ENCODE measurements around the gene PDZRN3.

PDZRN3 gene

DNA sequence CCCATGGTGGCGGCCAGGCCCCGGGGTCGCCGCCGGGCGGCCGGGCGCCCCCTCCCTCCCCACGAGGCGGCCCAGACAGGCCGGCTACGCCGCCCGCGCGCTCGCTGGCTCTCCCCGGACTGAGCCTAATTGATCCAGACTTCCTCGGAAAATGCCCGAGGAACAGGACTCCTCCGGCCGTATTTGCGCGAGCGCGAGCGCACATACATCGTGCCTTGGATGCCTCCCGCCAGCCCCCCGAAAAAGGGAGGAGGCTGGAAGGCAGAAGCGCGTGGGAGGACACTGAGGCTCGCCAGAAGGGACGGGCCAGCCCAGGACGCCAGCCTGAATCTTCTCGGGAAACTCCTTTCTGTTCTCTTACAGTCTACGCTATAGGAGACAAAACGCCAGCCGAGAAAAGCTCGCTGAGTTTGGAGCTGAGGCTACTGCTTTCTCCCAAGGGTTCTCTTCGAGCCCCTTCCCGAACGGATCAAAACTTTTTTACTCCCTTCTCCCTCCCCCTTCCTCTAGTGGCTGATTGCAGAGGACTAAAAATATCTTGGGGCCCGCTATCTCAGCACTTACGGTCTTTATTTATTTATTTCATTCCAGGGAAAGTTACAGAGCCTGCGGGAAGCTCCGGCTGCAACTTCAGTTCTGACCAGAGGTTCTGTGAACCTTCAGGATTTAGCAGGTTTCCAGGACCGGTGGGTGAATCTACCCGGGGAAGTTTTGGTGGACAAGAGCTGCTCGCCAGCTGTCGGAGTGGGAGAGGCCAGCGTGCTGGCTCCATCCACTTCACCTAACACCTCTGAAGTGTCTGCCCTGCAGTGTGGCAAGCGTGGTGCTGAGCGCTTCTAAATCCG, at the start of gene PDZRN3:
PDZRN3 (minus strand) TSS at position 121 of the 845 bp plus-strand sequence.
- no peak for DNase-seq

DNA sequence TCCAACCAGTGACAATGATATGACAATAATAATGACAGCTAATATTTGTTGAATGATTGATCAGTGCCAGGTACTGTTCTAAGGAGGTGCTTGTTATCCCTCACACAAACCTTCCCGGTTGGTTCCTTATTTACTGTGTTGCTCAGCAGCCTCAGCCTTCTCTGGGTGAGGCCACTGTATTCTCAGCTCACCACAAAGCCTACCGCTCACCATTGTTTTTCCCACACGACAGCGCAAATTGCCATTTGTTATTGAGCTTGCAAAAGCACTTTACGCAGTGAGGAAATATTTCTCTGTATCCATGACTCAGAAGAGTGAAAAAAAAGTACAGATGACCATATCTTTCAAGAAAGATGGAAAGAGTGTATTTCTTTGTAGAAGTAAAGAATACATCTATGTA, 49.5 kb upstream of the PDZRN3 start:
- no peak for DNase-seq

DNA sequence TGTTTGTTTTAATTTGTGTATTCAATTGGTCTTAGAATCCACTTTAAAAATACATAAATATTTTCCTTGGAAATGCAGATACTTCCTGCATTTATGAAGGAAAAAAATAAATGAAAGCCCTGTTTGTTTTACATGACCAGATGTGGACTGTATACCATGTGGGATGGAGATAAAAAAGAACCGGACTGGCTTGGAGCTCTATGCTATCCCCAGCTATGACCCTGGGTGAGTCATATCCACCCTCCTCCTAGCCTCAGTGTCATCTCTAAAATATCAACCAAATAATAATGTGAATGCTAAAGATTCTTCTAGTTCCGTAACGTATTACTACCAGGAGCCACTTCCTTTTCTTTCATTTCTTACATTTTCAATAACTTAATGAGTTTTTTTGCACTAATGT, 44.5 kb upstream of the PDZRN3 start:
- DNase-seq = no peak

DNA sequence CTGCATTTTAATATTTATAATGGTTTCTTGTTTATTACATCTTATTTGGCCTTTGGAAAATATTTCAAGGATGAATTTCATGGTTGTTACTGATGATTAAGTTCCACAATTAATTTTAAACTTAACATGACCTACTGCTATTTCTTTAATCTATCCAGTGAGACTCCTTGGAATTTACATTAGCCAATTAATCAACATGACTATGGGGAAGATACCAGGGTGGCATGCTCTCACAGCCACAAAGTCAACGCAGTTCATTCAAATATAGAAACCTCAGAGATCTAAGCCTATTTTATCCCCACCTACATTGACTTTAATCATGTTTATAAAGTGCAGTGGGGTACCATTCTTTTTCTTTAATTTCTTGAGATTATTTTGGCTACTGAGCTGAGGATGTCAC, 43.6 kb upstream of the PDZRN3 start:
- no peak for DNase-seq

DNA sequence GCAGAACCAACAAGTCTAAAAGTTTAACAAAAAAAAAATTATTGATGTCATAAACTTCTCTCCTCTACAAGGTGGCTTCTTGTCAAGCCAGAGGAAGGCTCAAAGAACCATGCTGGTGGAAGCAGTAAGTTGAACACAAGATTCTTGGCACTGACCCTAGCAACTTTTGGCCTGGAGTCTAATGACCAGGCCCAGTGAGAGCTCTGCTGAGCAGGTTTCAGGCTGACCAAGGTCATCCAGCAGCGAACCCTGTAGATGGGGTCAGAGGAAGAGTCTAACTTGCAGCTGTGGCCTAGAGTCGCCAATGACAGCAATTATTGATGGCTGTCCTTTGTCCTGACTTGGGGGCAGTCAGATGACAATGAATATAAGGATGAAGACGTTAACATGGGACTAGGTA, 43.1 kb upstream of the PDZRN3 start:
- DNase-seq = no peak

DNA sequence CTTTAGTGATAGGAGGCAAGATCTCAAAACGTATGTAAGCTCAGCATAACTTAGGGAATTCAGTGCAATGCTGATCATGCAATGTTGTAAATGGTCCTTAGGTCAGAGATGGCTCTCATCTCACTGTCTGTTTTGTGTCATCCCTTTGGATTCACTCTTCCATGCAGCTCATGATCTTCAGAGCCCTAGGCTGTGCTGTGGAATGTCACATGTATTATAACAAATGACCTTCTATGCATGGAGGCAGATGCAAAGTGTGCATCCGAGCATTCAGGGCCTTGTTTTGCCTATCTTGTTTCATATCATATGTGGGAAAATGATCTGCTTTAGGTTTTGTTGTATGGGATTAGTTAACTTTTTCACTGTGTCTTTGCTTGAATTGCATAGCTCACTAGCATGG, 40.5 kb upstream of the PDZRN3 start:
- DNase-seq = no peak

DNA sequence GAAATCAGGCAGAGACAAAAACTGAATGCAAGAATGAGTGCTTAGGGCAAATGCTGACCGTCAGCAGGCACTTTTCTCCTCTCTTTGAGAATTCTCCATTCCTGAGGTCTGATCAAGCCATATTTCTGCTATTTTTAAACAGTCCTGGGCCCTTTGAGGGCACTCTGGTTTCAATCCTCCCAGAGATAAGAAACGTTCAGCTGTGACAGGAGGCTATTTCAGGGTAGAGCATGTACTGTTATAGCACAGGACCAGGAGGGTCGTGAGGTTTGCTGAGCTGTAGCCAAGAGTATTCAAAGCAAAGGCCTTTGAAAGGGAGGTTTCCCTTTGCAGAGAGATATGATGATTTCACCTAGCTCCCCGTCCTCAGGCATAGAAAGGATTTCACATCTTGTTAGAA, 39.6 kb upstream of the PDZRN3 start:
- no peak for DNase-seq

DNA sequence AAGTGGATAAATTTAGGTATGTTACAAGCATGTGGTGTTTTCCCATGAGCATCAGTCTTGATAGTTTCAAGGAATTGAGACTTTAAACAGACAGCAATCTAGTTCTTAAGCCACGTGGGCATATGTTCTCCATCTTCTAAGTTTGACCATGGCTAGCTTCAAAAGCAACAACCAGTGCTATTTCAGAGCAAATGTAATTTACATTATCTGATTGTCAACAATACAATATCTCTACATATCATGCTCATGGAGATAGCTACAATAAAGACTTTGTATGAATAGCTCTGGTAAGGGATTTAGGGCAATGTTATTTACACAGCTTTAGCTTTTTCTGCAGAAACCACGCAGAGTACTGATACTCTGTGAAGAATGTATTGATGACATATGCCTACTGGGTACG, 38.8 kb upstream of the PDZRN3 start:
- no peak for DNase-seq

DNA sequence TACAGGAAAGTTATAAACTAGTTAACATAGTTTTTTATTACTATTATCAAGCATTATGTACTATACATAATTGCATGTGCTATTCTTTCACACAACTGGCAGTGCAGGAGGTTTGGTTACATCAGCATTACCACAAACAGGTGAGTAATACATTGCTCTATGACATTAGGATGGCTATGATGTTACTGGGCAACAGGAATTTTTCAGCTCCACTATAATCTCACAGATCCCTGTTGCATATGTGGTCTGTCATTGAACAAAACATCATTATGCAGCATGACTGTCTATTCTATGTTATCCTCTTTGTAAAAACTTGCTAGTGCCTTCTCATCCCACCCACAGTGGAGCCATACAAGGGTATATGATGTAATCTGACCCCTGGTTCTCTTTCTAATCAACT, 36.5 kb upstream of the PDZRN3 start:
- DNase-seq = no peak

DNA sequence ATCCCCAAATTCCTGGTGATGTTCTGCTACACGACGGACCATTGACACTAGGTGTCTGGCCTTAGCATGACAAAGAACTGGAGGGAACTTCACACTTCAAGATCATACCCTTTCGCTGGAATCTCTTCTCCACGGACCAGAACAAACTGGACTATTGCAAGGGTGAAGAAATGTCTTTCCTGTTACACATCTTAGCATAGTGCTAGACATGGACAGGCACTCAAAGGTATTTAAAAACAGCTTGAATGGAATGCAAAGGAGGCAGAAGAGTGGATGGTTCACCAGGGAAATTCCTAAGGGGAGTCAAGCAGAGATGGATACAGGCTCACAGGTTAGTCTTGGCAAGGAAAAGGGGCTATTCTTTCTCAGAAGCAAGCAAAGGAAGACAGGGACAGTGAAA, 33.5 kb upstream of the PDZRN3 start:
- no peak for DNase-seq

DNA sequence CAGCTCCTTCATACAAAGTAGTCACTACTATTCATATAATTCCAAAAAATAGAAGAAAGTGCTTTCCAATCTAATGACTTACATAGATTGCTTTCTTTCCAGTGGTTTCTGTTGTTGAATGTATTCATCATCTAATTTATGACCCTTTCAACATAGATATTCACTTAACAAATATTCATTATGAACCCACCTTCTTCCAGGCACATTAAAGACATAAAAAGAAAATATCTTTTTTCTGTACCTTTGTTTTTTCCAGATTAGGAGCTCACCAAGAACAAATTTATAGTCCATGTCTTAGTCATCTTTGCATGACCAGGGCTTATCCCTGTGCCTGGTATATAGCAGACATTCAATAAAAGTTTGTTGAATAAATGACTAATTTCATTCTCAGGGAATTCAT, 32.4 kb upstream of the PDZRN3 start:
- DNase-seq = no peak

DNA sequence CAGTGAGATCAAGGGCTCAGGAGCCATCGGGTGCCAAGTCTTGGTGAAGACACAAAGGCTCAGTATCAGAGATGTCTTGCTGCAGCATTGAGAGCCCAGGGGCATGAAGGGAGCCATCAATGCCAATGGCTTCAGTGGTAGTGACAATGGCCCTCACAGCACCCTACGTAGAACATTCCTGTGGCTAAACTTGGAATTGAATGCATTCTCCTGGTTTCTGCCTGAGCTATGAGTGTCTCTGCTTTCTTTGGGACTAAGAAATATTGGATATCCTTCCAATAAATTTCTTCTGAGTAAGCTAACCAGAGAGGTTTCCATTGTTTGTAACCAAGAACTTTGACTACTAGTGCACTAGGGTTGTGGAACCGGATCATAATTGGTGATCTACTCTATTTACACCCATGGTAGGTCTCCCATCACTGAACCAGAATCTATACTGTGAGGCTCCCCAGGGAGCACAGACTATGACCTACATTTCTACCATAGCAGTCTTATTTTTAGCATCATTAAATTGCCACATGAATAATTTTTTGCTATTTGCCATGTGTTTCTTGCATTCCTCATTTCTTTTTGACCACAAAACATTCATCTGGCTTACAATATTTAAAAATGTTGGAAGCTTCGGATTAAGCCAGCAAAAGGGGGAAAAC, 31.6 kb upstream of the PDZRN3 start:
- no peak for DNase-seq

DNA sequence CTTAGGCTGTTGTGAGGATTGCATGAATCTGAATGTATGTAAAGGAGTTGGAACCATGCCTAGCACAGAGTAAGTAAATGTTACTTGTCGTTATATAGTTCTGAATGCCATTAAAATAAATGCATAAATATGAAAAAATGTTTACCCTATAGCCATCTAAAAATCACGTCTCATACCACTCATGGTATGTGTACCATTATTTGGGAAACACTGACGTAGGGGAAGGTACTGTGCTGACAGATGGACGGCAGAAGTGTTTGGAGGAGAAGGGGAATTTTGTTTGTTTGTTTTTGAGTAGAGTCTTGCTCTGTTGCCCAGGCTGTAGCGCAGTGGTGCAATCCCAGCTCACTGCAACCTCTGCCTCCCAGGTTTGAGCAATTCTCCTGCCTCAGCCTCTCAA, 30.5 kb upstream of the PDZRN3 start:
- no peak for DNase-seq

DNA sequence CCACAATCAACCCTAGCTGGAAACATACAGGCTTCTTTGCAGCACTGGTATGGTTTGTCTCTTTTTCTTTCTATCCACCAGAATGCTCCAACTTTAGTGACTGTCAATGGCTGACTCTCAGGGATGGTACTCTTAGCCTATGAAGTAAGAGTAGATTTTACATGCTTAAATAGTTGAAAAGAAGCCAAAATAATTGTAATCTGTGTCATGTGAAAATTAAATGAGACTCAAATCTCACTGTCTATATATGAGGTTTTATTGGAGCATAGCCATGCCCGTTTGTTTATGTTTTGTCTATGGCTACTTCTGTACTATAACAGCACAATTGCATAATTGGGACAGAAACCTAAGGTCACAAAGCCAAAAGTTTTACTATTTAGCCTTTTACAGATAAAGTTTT, 29.1 kb upstream of the PDZRN3 start:
- no peak for DNase-seq

DNA sequence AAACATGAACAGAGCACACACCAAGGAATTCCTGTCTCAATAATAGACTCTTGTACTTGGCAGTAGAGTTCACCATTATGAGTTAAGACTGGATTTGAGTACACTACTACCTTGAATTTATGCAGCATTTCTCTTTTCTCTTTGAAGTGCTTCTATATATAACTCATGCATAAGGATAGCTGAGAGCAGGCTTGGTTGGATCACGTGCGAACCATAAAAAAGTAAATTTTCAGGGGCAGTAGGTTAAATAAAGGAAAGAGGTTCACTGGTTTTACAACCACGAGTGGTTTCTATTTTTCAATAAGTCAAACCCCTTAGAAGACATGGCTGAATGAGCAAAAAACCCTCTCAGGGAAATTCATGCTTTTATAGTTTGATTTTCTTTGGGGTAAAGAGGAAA, 28.6 kb upstream of the PDZRN3 start:
- no peak for DNase-seq

DNA sequence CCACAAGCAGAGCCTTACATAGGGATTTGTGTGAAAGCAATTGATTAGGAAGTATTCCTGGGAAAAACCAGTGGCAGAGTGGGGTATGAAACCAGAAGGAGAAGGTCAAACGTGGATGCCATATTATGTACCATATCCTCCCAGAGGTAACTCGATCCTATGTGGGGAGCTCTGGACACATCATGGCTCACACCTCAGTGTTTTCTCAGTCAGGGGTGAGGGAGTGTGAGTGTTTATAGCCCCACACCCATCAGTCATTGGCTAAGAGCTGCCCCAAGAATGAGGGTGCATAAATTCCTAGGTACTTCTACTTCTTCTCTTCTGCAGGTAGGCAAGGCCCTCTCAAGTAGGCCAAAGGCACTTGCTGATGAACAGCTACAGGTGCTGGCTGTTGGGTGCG, 28.2 kb upstream of the PDZRN3 start:
- no peak for DNase-seq

DNA sequence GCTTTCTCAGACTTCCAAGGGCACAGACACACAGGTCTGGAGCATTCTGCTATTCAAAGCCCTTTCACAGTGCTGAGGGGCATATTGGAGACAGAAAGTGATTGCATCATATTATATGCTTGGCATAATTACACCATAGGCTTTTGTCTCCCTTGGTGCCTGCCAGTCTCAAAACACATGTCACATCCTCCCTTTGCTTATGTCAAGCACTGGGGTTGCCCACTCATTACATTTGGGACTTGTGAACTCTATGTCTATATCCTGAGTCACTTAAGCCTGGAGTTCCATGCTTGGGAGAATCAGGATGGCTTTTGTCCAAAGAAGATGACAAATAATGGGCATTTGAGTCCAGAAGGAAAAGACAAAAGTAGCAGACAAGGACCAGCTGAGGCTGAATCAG, 12.3 kb upstream of the PDZRN3 start:
- no peak for DNase-seq

DNA sequence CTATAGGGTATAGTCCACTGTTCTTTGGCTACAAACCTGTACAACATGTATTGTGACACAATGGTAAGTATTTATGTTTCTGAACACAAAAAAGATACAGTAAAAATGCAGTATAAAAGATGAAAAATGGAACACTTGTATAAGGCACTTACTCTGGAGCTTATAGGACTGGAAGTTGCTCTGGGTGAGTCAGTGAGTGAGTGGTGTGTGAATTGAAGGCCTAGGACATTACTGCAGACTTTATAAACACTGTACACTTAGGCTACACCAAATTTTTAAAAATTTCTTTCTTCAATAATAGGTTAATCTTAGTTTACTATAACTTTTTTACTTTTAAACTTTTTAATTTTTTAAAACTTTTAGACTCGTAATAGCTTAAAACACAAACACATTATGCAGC, 10.5 kb upstream of the PDZRN3 start:
- DNase-seq = no peak

DNA sequence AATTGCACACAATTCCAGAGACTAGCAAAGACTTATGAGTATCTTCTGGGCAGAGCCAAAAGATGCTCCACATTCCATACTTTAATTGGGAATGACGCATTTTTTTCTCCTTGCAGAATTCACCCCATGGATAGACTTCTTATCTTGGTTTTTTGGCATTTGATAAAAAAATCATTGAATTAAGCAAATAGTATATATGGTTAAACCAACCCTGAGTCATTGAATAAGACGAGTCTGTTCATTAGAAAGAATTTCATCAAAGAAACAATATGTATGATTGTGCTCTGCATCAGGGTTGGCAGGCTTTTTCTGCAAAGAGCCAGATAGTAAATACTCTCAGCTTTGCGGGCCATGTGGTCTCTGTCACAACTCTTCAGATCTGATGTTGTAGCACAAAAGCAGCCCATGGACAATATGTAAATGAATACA, 9.2 kb upstream of the PDZRN3 start:
- no peak for DNase-seq

DNA sequence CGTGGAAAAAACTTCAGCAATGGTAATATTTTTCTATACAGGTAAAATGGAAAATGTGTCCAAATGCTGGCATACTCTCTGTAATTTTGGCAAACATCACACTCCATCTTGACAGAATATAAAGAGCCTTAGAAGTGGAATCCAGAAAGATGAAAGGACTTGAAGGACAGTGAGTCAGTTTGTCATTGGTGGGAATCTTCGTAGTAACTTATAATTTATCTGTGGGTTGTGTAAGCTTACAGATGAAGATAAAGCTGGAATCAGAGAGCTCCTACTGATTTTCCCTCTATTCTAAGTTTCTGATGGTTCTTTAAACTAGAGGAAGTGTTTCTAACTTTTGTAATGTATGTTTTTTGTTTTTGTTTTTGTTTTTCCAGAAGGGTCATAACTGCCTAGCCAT, 8.7 kb upstream of the PDZRN3 start:
- no peak for DNase-seq

DNA sequence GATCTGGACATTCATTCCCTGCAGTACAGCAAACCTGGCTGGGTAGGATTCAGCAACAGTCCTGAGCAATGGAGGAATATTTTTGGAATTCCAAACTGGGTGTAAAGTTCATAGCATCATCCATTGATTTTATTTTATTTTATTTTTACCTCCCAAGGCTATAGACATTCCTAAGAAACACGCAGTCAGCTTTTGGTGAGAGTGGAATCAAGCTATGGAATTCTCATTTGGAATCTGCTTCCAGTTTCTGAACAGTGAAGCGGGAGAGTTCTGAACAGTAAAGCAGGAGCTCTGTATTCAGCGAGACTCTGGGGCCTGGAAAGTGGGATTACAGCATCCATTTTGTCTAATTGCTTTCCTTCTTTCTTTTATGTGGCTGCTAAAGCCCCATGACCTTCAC, 1.4 kb upstream of the PDZRN3 start:
- no peak for DNase-seq

DNA sequence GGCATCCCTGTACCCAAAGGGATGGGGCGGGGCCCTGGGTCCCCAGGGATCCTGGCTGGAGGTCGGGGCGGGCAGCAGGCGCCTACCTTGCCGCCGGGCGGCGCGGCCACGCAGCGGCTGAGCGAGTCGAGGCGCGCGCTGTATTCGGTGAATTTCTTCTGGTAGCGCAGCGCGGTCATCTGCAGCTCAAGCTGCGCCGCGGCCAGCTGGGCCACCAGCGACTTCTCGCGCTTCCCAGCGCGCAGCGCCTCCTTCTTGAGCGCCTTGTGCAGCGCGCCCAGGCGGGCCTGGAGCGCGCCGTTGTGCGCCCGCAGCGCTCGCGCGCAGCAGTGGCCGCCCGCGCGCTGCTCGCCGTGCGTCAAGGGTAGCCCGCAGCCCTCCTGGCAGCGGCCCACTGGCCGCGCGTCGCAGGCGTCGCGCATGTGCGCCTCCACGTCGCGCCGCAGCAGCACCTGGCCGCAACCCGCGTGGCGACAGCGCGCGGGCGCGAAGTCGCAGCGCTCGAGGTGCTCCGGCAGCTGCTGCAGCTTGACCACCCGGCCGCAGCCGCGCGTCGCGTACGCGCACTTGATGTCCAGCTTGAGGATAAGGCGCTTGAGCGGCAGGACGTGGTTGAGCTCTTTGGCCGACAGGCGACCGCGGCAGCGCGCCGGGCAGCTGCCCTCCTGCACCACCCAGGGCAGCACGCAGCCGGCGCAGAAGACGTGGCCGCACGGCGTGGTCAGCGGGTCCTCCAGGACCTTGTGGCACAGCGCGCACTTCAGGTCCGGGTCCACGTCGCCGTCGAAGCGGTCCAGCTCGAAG, 522 bp downstream of the PDZRN3 start:
- no peak for DNase-seq

DNA sequence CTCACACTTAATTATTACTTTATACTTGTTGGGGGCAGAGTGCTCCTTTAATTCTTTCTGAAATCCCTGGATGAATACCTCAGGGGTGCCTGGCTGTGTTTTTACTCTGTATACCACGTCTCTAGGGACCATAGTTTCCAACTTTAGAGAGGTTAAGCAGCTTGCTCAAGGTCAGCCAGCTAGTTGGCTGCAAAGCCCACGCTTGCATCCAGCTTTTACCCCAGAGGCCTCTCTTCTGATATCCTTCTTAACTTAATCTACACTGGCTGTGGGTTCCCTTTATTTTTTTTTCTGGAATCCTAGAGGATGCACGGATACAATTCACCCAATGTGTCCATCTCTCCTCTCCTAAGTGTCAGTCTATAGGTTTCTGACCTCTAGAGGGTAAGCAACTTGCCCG, 1.4 kb downstream of the PDZRN3 start:
- DNase-seq = no peak

All from stimulated activated CD4-positive, alpha-beta T cell treated with anti-CD3 and anti-CD28 coated beads, Interleukin-15, amount 100 ng/mL, for 24 hours (primary cell).